Skeletal muscle tissue (tissue), 4 donors: ENCODE measurements around the gene LUC7L2. TPM values are rescaled to one million over a fixed set of nuclear protein-coding genes. Genes with fewer than 3 reads are reported as not detected.
A peak's percentile ranks its signal among the peaks of the same experiment; 100 is the strongest.
"Not testable (repeated sequence)": the region's sequence is repeated elsewhere in the genome, so short reads cannot be mapped to it uniquely, and the experiment has no call there.

Source experiments
- H3K27ac ChIP-seq: one replicate; pipeline ENCODE4 v1.7.0; 2013; ENCODE audit warnings: mild to moderate bottlenecking, low read depth, low read length, inconsistent platforms
- H3K27me3 ChIP-seq, 3 donors: one replicate each; pipeline ENCODE4 v1.7.0; 2013; ENCODE audit warnings: low read length in 3 of 3; ENCODE audit not compliant: control insufficient read depth in 3 of 3, insufficient read depth in 3 of 3
- H3K36me3 ChIP-seq, 3 donors: one replicate each; pipeline ENCODE4 v1.7.0; 2013; ENCODE audit warnings: low read length in 3 of 3; ENCODE audit not compliant: control insufficient read depth in 3 of 3, insufficient read depth in 3 of 3
- H3K4me1 ChIP-seq, 3 donors: one replicate each; pipeline ENCODE4 v1.7.0; 2013; ENCODE audit warnings: low read length in 3 of 3, mild to moderate bottlenecking in 3 of 3; ENCODE audit not compliant: control insufficient read depth in 3 of 3, insufficient read depth in 3 of 3
- H3K4me3 ChIP-seq, 3 donors: one replicate each; pipeline ENCODE4 v1.7.0; 2013; ENCODE audit warnings: low read length in 3 of 3
- H3K9ac ChIP-seq, 3 donors: one replicate each; pipeline ENCODE4 v1.7.0; 2013; ENCODE audit warnings: low read length in 3 of 3, mild to moderate bottlenecking in 3 of 3, moderate library complexity in 2 of 3, low read depth in 1 of 3
- H3K9me3 ChIP-seq, 3 donors: one replicate each; pipeline ENCODE4 v1.7.0; 2013; ENCODE audit warnings: low read length in 3 of 3; ENCODE audit not compliant: control insufficient read depth in 3 of 3
- total RNA-seq: library from RNA; depleted of rRNA; stranded (reverse); fragments of >200 nt; gene quantifications from one replicate; pipeline ENCODE4 v1.2.3, GENCODE V29; 2014
- donor health status: Osteomylitis.

LUC7L2 gene
- total RNA-seq, 1 donor from 2014 or later, result 32.9 TPM

DNA sequence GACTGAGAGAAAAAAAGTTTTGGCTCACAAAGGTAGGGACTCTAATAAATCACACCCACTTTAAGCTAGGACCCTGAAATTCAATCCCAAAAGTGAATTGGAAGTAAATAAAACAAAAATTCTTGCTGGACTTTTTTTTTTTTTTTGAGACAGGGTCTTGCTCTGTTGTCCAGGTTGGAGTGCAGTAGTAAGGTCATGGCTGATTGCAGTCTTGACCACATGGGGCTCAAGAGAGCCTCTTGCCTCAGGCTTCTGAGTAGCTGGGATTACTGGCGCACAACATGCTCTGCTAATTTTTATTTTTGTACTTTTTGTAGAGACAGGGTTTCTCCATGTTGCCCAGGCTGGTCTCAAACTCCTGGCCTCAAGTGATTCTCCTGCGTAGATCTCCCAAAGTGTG is 5.0 kb upstream of the LUC7L2 start:
- H3K9me3 ChIP-seq, result no peaks in the 10 kb centered on the region
- H3K4me1 ChIP-seq, result peaks cover 2 to 4% (median 3%) of the 10 kb centered on the region in 3 donors
- H3K27me3 ChIP-seq, result no peaks in the 10 kb centered on the region
- H3K36me3 ChIP-seq, result peaks cover 3 to 11% (median 6%) of the 10 kb centered on the region in 3 donors
- H3K9ac ChIP-seq, result no peak overlapping the region
- H3K4me3 ChIP-seq, result no peak overlapping the region
- H3K27ac ChIP-seq, result no peak overlapping the region

DNA sequence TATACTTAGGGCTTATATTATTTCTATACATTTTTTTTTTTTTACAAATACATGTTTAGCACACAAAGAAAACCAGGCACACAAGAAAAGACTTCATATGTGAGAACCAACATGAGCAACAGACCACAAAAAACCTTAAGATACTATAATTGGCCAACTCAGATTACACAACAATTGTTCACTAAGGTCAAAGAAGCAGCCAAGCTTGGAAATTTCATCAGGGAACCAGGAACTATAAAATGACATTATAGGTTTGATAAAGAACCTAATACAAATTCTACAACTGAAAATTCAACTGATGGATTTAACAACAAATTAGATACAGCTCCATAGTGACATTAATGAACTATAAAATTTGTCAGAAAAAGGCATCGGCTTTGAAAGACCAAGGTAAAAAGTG is 4.4 kb upstream of the LUC7L2 start:
- Histone ChIP-seq H3K4me3 (no peak overlapping the region), H3K4me1 (peaks cover 2 to 4% (median 3%) of the 10 kb centered on the region in 3 donors), H3K27me3 (no peaks in the 10 kb centered on the region), H3K27ac (no peak overlapping the region), H3K9ac (no peak overlapping the region), H3K36me3 (peaks cover 2 to 10% (median 6%) of the 10 kb centered on the region in 3 donors), H3K9me3 (no peaks in the 10 kb centered on the region)

DNA sequence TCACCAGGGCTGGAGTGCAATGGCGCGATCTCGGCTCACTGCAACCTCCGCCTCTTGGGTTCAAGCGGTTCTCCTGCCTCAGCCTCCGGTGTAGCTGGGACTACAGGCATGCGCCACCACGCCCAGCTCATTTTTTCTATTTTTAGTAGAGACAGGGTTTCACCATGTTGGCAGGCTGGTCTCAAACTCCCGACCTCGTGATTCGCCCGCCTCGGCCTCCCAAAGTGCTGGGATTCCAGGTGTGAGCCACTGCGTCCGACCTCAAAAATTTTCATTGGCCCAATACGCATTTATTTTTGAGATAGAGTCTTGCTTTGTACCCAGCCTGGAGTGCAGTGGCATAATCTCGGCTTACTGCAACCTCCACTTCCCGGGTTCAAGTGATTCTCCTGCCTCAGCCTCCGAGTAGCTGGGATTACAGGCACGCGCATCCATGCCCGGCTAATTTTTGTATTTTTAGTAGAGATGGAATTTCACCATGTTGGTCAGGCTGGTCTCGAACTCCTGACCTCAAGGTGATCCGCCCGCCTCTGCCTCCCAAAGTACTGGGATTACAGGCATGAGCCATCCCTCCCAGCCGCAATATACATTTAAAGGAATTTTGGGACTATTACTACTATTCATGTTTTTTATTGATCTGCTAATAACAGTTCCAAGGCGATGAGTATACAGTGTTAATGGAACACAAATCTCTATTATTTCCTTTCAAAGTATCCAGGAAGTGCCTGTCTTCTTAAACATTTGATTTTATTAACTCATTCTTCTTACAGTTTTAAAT is 1.8 kb upstream of the LUC7L2 start:
- Histone ChIP-seq H3K4me1 (peaks cover 11 to 18% (median 14%) of the 10 kb centered on the region in 3 donors), H3K4me3 (peak overlapping the region in 2 of 3 donors; percentile 98), H3K27ac (peak overlapping the region; percentile 99), H3K9ac (peak overlapping the region; percentile 74 to 99 (median 97))
- H3K36me3 ChIP-seq, H3K9me3 ChIP-seq, H3K27me3 ChIP-seq: not testable (repeated sequence)

DNA sequence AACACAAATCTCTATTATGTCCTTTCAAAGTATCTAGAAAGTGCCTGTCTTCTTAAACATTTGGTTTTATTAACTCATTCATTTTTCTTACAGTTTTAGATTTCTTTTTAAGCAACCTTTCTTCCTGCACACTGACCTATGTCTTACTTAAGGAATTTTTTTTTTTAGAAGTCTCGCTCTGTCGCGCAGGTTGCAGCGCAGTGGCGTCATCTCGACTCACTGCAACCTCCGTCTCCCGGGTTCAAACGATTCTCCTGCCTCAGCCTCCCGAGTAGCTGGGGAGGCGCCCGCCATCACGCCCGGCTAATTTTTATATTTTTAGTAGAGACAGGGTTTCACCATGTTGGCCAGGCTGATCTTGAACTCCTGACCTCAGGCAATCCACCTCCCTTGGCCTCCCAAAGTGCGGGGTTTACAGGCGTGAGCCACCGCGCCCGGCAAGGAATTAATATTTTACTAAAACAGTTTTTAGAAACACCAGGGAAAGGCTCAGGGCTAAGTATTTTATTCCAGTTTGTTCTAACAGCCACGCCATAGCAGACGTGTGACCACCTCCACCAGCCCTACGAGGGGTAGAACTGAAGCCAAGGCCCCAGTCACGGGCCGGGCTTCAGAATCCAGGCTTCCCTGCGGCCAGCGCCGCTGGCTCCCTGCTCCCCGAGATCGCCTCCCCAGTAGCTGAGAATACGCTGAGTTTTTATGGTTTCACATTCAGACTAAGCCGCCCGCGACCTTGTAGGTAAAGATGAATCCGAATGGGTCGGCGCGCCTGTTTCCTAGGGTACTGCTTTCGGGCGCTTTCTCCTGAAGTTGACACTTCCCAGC is 941 bp upstream of the LUC7L2 start:
- Histone ChIP-seq H3K36me3 (peaks cover 0 to 6% (median 0%) of the 10 kb centered on the region in 3 donors), H3K27me3 (no peaks in the 10 kb centered on the region), H3K9ac (peak overlapping the region; percentile 96 to 99 (median 97)), H3K9me3 (no peaks in the 10 kb centered on the region), H3K27ac (peak overlapping the region; percentile 99), H3K4me1 (peaks cover 14 to 21% (median 17%) of the 10 kb centered on the region in 3 donors), H3K4me3 (peak overlapping the region; percentile 95 to 98 (median 98))

- Histone ChIP-seq H3K27ac (peak overlapping the region; percentile 99), H3K9me3 (no peaks in the 10 kb centered on the region), H3K36me3 (peaks cover 0 to 10% (median 1%) of the 10 kb centered on the region in 3 donors), H3K9ac (peak overlapping the region; percentile 97 to 99 (median 98)), H3K4me1 (peaks cover 14 to 21% (median 17%) of the 10 kb centered on the region in 3 donors), H3K27me3 (no peaks in the 10 kb centered on the region), H3K4me3 (peak overlapping the region; percentile 95 to 99 (median 98))
Observed at GRCh38 chr7:139360210-139360947, 685 bp downstream of the LUC7L2 start.

GRCh38 chr7:139360948-139361307 is 1.2 kb downstream of the LUC7L2 start:
- Histone ChIP-seq H3K27me3 (no peaks in the 10 kb centered on the region), H3K9ac (peak overlapping the region; percentile 94 to 99 (median 97)), H3K4me3 (peak overlapping the region; percentile 95 to 99 (median 98)), H3K4me1 (peaks cover 15 to 21% (median 17%) of the 10 kb centered on the region in 3 donors), H3K27ac (peak overlapping the region; percentile 99), H3K9me3 (no peaks in the 10 kb centered on the region), H3K36me3 (peaks cover 0 to 11% (median 3%) of the 10 kb centered on the region in 3 donors)

DNA sequence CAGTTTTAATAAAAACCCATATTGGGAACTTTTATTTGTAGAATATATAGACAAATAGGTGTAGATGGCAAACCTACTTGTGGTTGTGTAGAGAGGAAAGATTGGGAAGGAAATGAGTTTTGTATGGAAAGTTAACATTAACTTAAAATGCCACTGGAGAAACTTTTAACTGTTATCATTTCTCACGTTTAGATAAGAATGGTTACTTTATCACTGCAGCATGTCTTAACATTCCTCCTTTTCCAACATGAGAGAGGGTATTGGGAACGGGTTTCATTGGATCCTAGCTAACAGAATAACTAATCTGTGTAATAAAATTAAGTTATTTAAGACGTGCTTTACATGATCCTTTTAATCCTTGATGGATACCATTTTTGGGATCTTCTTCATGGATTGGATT is 1.8 kb downstream of the LUC7L2 start:
- no peak overlapping the region for H3K27ac ChIP-seq
- H3K36me3 ChIP-seq, result peaks cover 2 to 14% (median 3%) of the 10 kb centered on the region in 3 donors
- H3K4me1 ChIP-seq, result peaks cover 17 to 21% (median 17%) of the 10 kb centered on the region in 3 donors
- peak overlapping the region; percentile 95 to 99 (median 98) for H3K4me3 ChIP-seq
- no peaks in the 10 kb centered on the region for H3K27me3 ChIP-seq
- H3K9me3 ChIP-seq, result no peaks in the 10 kb centered on the region
- H3K9ac ChIP-seq, result peak overlapping the region; percentile 94 to 99 (median 97)

GRCh38 chr7:139362302-139362701 is 2.6 kb downstream of the LUC7L2 start:
- peaks cover 17 to 21% (median 17%) of the 10 kb centered on the region in 3 donors for H3K4me1 ChIP-seq
- H3K9me3 ChIP-seq, result no peaks in the 10 kb centered on the region
- no peaks in the 10 kb centered on the region for H3K27me3 ChIP-seq
- H3K27ac ChIP-seq, result peak overlapping the region; percentile 7
- peaks cover 3 to 14% (median 3%) of the 10 kb centered on the region in 3 donors for H3K36me3 ChIP-seq
- no peak overlapping the region for H3K9ac ChIP-seq
- no peak overlapping the region for H3K4me3 ChIP-seq

GRCh38 chr7:139362981-139363380 is 3.3 kb downstream of the LUC7L2 start:
- peaks cover 20 to 25% (median 22%) of the 10 kb centered on the region in 3 donors for H3K4me1 ChIP-seq

More at GRCh38 chr7:139362981-139363380, 3.3 kb downstream of the LUC7L2 start:
- Histone ChIP-seq H3K9me3 (no peaks in the 10 kb centered on the region), H3K27me3 (no peaks in the 10 kb centered on the region), H3K36me3 (peaks cover 3 to 19% (median 3%) of the 10 kb centered on the region in 3 donors), H3K4me3 (no peak overlapping the region), H3K9ac (no peak overlapping the region), H3K27ac (peak overlapping the region; percentile 7)
